H1 (cell line): Measurements from ENCODE around the gene USP20. TPM values are rescaled to one million over a fixed set of nuclear protein-coding genes. Genes with fewer than 3 reads are reported as not detected.

Experiments
- CTCF ChIA-PET: fragments of 300-600 bp; sonication (Branson Sonifier 250); formaldehyde crosslinking; loops from one replicate; lab custom pipeline; 2021; ENCODE audit not compliant: partially characterized antibody; lab: Charles Lee
- POLR2A ChIA-PET: fragments of 300-600 bp; sonication (Branson Sonifier 250); formaldehyde crosslinking; loops from one replicate; lab custom pipeline; 2021; ENCODE audit warnings: inconsistent platforms; ENCODE audit not compliant: partially characterized antibody; lab: Charles Lee
- DNase-seq, 2 experiments: peaks; one replicate each; pipeline versions ENCODE4 v3.0.0 to v3.0.0-alpha.2; 2010 to 2022; ENCODE audit warnings: low spot score in 2 of 2, low read depth in 1 of 2, mixed read lengths in 1 of 2
- FAIRE-seq: peaks from 2 replicates; lab custom pipeline; 2011; peaks lifted over from hg19 to GRCh38; lab: Jason Lieb, UNC
- H2AFZ ChIP-seq: 2 replicates; pipeline ENCODE4 v1.8.1; 2012; ENCODE audit warnings: low read length, inconsistent platforms
- H2AK5ac ChIP-seq: 2 replicates; pipeline ENCODE4 v1.6.1; 2013; ENCODE audit warnings: low read depth, low read length
- H2BK120ac ChIP-seq: replicated peaks from 2 replicates; pipeline ENCODE3; 2013; ENCODE audit warnings: low read depth, low read length, inconsistent platforms
- H2BK12ac ChIP-seq: 2 replicates; pipeline ENCODE4 v1.6.1; 2013; ENCODE audit warnings: low read depth, low read length
- H2BK15ac ChIP-seq: 2 replicates; pipeline ENCODE4 v1.6.1; 2013; ENCODE audit warnings: low read length
- H2BK20ac ChIP-seq: 2 replicates; pipeline ENCODE4 v1.6.1; 2013; ENCODE audit warnings: low read length
- H2BK5ac ChIP-seq: 2 replicates; pipeline ENCODE4 v1.6.1; 2013; ENCODE audit warnings: low read depth, low read length
- H3K14ac ChIP-seq: 2 replicates; pipeline ENCODE4 v1.6.1; 2013; ENCODE audit warnings: inconsistent platforms; ENCODE audit not compliant: insufficient read length
- H3K18ac ChIP-seq: 2 replicates; pipeline ENCODE4 v1.6.1; 2013; ENCODE audit warnings: low read length; ENCODE audit errors: extremely low read depth
- H3K23ac ChIP-seq: 2 replicates; pipeline ENCODE4 v1.6.1; 2013; ENCODE audit warnings: inconsistent platforms; ENCODE audit not compliant: insufficient read length
- H3K23me2 ChIP-seq: 2 replicates; pipeline ENCODE4 v1.6.1; 2013; ENCODE audit warnings: low read depth, low read length
- H3K27ac ChIP-seq: 2 replicates; pipeline ENCODE4 v1.6.1; 2011; ENCODE audit warnings: low read depth, low read length, inconsistent platforms
- H3K27me3 ChIP-seq, 4 experiments: replicated peaks in 1 of 4; 1 replicate in 1 of 4; 2 replicates in 3 of 4; pipeline versions ENCODE4 v1.6.1 to v1.8.1; 2011 to 2013; ENCODE audit warnings: low read length in 3 of 4, mild to moderate bottlenecking in 3 of 4, inconsistent platforms in 2 of 4, mixed read lengths in 2 of 4, moderate library complexity in 1 of 4; ENCODE audit not compliant: control insufficient read depth in 3 of 4, insufficient read depth in 3 of 4; ENCODE audit errors: extremely low read depth in 1 of 4
- H3K36me3 ChIP-seq, 4 experiments: 2 replicates each; pipeline versions ENCODE4 v1.6.1 to v1.8.1; 2011 to 2013; ENCODE audit warnings: mild to moderate bottlenecking in 4 of 4, low read length in 3 of 4, moderate library complexity in 2 of 4, control low read depth in 1 of 4, inconsistent platforms in 1 of 4; ENCODE audit not compliant: insufficient read depth in 4 of 4, control insufficient read depth in 2 of 4
- H3K4ac ChIP-seq: replicated peaks from 2 replicates; pipeline ENCODE3; 2013; ENCODE audit warnings: low read length, low read depth, mixed read lengths, inconsistent platforms; ENCODE audit not compliant: insufficient read length
- H3K4me1 ChIP-seq, 4 experiments: replicated peaks in 1 of 4; 1 replicate in 1 of 4; 2 replicates in 3 of 4; pipeline versions ENCODE4 v1.6.1 to v1.8.1; 2011 to 2013; ENCODE audit warnings: low read length in 3 of 4, inconsistent platforms in 2 of 4, mixed read lengths in 1 of 4; ENCODE audit not compliant: insufficient read depth in 4 of 4, control insufficient read depth in 3 of 4
- H3K4me2 ChIP-seq, 2 experiments: 2 replicates each; pipeline versions ENCODE4 v1.6.1 to v1.8.1; 2011 to 2013; ENCODE audit warnings: low read depth in 2 of 2, low read length in 2 of 2, control low read depth in 1 of 2, inconsistent platforms in 1 of 2, mild to moderate bottlenecking in 1 of 2; ENCODE audit not compliant: insufficient read depth in 1 of 2
- H3K4me3 ChIP-seq, 4 experiments: fragments of 200-600, 300-600 bp in 1 of 4; sonication (generic), shearing (Covaris generic), sonication (Bioruptor Twin) in 1 of 4; 2 replicates each; pipeline versions ENCODE4 v1.5.1 to v1.8.1; 2011 to 2016; ENCODE audit warnings: low read length in 4 of 4, low read depth in 3 of 4, control low read depth in 2 of 4, inconsistent platforms in 2 of 4, mild to moderate bottlenecking in 2 of 4, mixed read lengths in 1 of 4, moderate library complexity in 1 of 4; ENCODE audit not compliant: insufficient read depth in 2 of 4; ENCODE audit errors: extremely low read depth in 1 of 4
- H3K56ac ChIP-seq: replicated peaks from 2 replicates; pipeline ENCODE3; 2013; ENCODE audit warnings: low read depth, mild to moderate bottlenecking, mixed read lengths, low read length, inconsistent platforms; ENCODE audit not compliant: insufficient read length
- H3K79me1 ChIP-seq: 2 replicates; pipeline ENCODE4 v1.6.1; 2013; ENCODE audit warnings: low read depth, low read length, control low read depth
- H3K79me2 ChIP-seq, 2 experiments: 2 replicates each; pipeline versions ENCODE4 v1.6.1 to v1.8.1; 2012 to 2013; ENCODE audit warnings: low read length in 2 of 2, mild to moderate bottlenecking in 2 of 2, inconsistent platforms in 1 of 2; ENCODE audit not compliant: insufficient read depth in 2 of 2, control insufficient read depth in 1 of 2
- H3K9ac ChIP-seq, 4 experiments: replicated peaks in 1 of 4; 1 replicate in 1 of 4; 2 replicates in 3 of 4; pipeline versions ENCODE4 v1.6.1 to v1.8.1; 2011 to 2013; ENCODE audit warnings: low read depth in 3 of 4, low read length in 3 of 4, control low read depth in 2 of 4, mild to moderate bottlenecking in 2 of 4, moderate library complexity in 2 of 4, inconsistent platforms in 1 of 4; ENCODE audit errors: extremely low read depth in 1 of 4
- H3K9me3 ChIP-seq, 2 experiments: 2 replicates each; pipeline versions ENCODE4 v1.6.1 to v1.8.1; 2012 to 2013; ENCODE audit warnings: mild to moderate bottlenecking in 2 of 2, moderate library complexity in 2 of 2, control low read depth in 1 of 2, inconsistent platforms in 1 of 2, low read depth in 1 of 2, low read length in 1 of 2, mixed read lengths in 1 of 2; ENCODE audit not compliant: insufficient read depth in 2 of 2
- H4K20me1 ChIP-seq, 2 experiments: replicated peaks in 1 of 2; 2 replicates each; pipeline versions ENCODE3 to v1.8.1; 2011 to 2013; ENCODE audit warnings: inconsistent platforms in 2 of 2, low read length in 2 of 2, mild to moderate bottlenecking in 1 of 2; ENCODE audit not compliant: insufficient read depth in 2 of 2, control insufficient read depth in 1 of 2
- H4K5ac ChIP-seq: 2 replicates; pipeline ENCODE4 v1.6.1; 2013; ENCODE audit warnings: low read length, low read depth, mixed read lengths, inconsistent platforms; ENCODE audit not compliant: insufficient read length
- H4K8ac ChIP-seq: 2 replicates; pipeline ENCODE4 v1.8.0; 2013; ENCODE audit warnings: mild to moderate bottlenecking, moderate library complexity, low read length, inconsistent platforms; ENCODE audit not compliant: insufficient read depth; ENCODE audit errors: extremely low read depth
- H4K91ac ChIP-seq: replicated peaks from 2 replicates; pipeline ENCODE3; 2013; ENCODE audit warnings: low read length, mixed read lengths, inconsistent platforms; ENCODE audit not compliant: insufficient read length
- CBX5 ChIP-seq: fragments of 300-800, 300-1000 bp; sonication (generic); IDR thresholded peaks from 2 replicates; pipeline ENCODE4 v1.7.1; 2016; ENCODE audit warnings: antibody characterized with exemption, low read length, low read depth
- CHD1 ChIP-seq: IDR thresholded peaks from 2 replicates; pipeline ENCODE4 v1.6.1; 2012; ENCODE audit warnings: low read depth, low read length, improper control_type of control experiment
- CTBP2 ChIP-seq: IDR thresholded peaks from 2 replicates; pipeline ENCODE4 v1.7.0; 2011; ENCODE audit warnings: borderline replicate concordance, mild to moderate bottlenecking, moderate library complexity, mixed read lengths, low read length; ENCODE audit not compliant: insufficient read depth, insufficient read length
- HDAC6 ChIP-seq: IDR thresholded peaks from one replicate; pipeline ENCODE4 v1.7.1; 2012; ENCODE audit warnings: low read depth, mild to moderate bottlenecking, inconsistent platforms, low read length, moderate library complexity
- KDM5A ChIP-seq: fragments of 200-600 bp; IDR thresholded peaks from 2 replicates; pipeline ENCODE4 v1.7.1; 2012; ENCODE audit warnings: mild to moderate bottlenecking, low read length, inconsistent platforms, mixed read lengths
- NRF1 ChIP-seq: IDR thresholded peaks from 2 replicates; pipeline ENCODE4 v1.6.1; 2011; ENCODE audit warnings: mild to moderate bottlenecking, low read depth, low read length, improper control_type of control experiment
- POLR2AphosphoS5 ChIP-seq: IDR thresholded peaks from 2 replicates; pipeline ENCODE4 v1.6.1; 2011; ENCODE audit warnings: low read depth, low read length
- SP1 ChIP-seq: IDR thresholded peaks from 2 replicates; pipeline ENCODE4 v1.6.1; 2011; ENCODE audit warnings: low read depth, low read length
- TBP ChIP-seq: IDR thresholded peaks from 2 replicates; pipeline ENCODE4 v1.6.1; 2011; ENCODE audit warnings: low read depth, low read length, improper control_type of control experiment
- TCF12 ChIP-seq: IDR thresholded peaks from 2 replicates; pipeline ENCODE4 v1.6.1; 2011; ENCODE audit warnings: low read depth, mild to moderate bottlenecking, low read length
- YY1 ChIP-seq: IDR thresholded peaks from 2 replicates; pipeline ENCODE4 v1.6.1; 2011; ENCODE audit warnings: low read depth, mild to moderate bottlenecking, low read length
- WGBS, 2 experiments: shearing (Covaris generic) in 1 of 2; methylation state at CpG; one replicate each; pipeline versions ENCODE4 v1.1.6 to v1.1.7; 2013 to 2015; ENCODE audit warnings: low lambda C conversion rate in 2 of 2, mixed read lengths in 2 of 2, inconsistent platforms in 1 of 2, low coverage in 1 of 2, missing lambda C conversion rate in 1 of 2; ENCODE audit not compliant: insufficient replicate concordance in 2 of 2, insufficient coverage in 1 of 2, insufficient read length in 1 of 2; ENCODE audit errors: extremely low coverage in 1 of 2, missing lambda C conversion rate in 1 of 2; 5-methylcytosine and 5-hydroxymethylcytosine counted together
- polyA plus RNA-seq, 7 experiments: library from polyadenylated mRNA; depleted of rRNA in 3 of 7; stranded (reverse) in 5 of 7; unstranded in 2 of 7; fragments of >200 nt in 5 of 7; fragments of 200-250 nt in 2 of 7; gene quantifications; 1 replicate in 5 of 7; 2 replicates in 1 of 7; 4 replicates in 1 of 7; pipeline versions ENCODE4 v1.2.1 to v1.2.3, GENCODE V29; 2011 to 2013; ENCODE audit warnings: missing spikeins in 2 of 7, mixed read lengths in 2 of 7
- total RNA-seq: library from RNA; stranded (reverse); fragmentation: NEBNext Ultra II Directional; extraction: Animal tissue kit (Norgen Biotek cat#: 25700); gene quantifications from 2 replicates; pipeline ENCODE4 v1.2.1, GENCODE V29; 2021

The USP20 gene
- total and polyA plus RNA-seq, 2 of the 8 experiments (the other 6 are each of a cell fraction or from before 2014, with no cell fraction given) = 13.4 to 23.0 TPM

GRCh38 chr9:129871046-129871445 is 35.8 kb downstream of the USP20 start:
- Histone ChIP-seq H3K9me3 (no peaks in the 10 kb centered on the region), H3K4me2 (no peak overlapping the region), H3K23ac (no peak overlapping the region), H2AK5ac (no peak overlapping the region), H4K91ac (no peak overlapping the region), H4K5ac (no peak overlapping the region), H2BK120ac (no peak overlapping the region), H3K79me2 (no peaks in the 10 kb centered on the region), H4K8ac (no peak overlapping the region), H3K56ac (no peak overlapping the region), H2BK5ac (no peak overlapping the region), H3K27ac (no peak overlapping the region), H3K4me1 (no peaks in the 10 kb centered on the region), H3K9ac (no peak overlapping the region), H2AFZ (no peak overlapping the region), H3K27me3 (no peaks in the 10 kb centered on the region), H2BK12ac (no peak overlapping the region), H3K18ac (no peak overlapping the region), H4K20me1 (peaks cover 0 to 2% of the 10 kb centered on the region in 2 experiments), H3K14ac (no peak overlapping the region), H2BK15ac (no peak overlapping the region), H3K36me3 (no peaks in the 10 kb centered on the region; a peak in 2 of 8 replicates), H3K23me2 (no peaks in the 10 kb centered on the region), H3K4me3 (no peak overlapping the region), H3K79me1 (no peaks in the 10 kb centered on the region), H3K4ac (no peak overlapping the region), H2BK20ac (no peak overlapping the region)
- POLR2A ChIA-PET = no interaction called here
- CTCF ChIA-PET = interaction anchor here (0.9 kb wide), 2 partner anchors 14 to 22 kb away, joined by 3 read pairs; no protein-coding TSS in a partner anchor
- 95% methylated on average over 10 of the region's 11 CpGs; no CpG with 5 or more reads in 1 of the 2 experiments for WGBS, 2 experiments
- FAIRE-seq = no peak
- TF ChIP-seq KDM5A (no peak), HDAC6 (no peak), CBX5 (no peak), CHD1 (no peak), TCF12 (no peak), CTBP2 (no peak), NRF1 (no peak), YY1 (no peak), POLR2AphosphoS5 (no peak), SP1 (no peak), TBP (no peak)
- no peak for DNase-seq
